Subcutaneous adipose tissue (tissue), 4 donors: ENCODE results near the gene APMAP. TPM values are rescaled to one million over a fixed set of nuclear protein-coding genes. Genes with fewer than 3 reads are reported as not detected.

Source experiments
- CTCF ChIP-seq: fragments of 450-650 bp; IDR thresholded peaks from one replicate; pipeline ENCODE4 v1.5.1; 2016; ENCODE audit warnings: low read depth, mild to moderate bottlenecking, control low read depth, antibody characterized with exemption, moderate library complexity
- total RNA-seq, 4 donors: library from RNA; depleted of rRNA; stranded (reverse); fragments of >200 nt; gene quantifications; one replicate each; pipeline ENCODE4 v1.1.0, GENCODE V29; 2016

The APMAP gene
- total RNA-seq, 4 donors from 2014 or later, result 63.4 to 325 (median 240) TPM

GRCh38 chr20:24977336-24977735 is 15.2 kb downstream of the APMAP start:
- no peak for TF ChIP-seq CTCF

- TF ChIP-seq CTCF, result no peak
Observed at GRCh38 chr20:24972341-24972740, 20.2 kb downstream of the APMAP start.

GRCh38 chr20:24971376-24972101 is 21.0 kb downstream of the APMAP start:
- TF ChIP-seq CTCF, result no peak

- TF ChIP-seq CTCF, result no peak
Observed at GRCh38 chr20:24970754-24971153, 21.8 kb downstream of the APMAP start.

GRCh38 chr20:24970030-24970553 is 22.5 kb downstream of the APMAP start:
- no peak for TF ChIP-seq CTCF

GRCh38 chr20:24969186-24970029 is 23.1 kb downstream of the APMAP start:
- no peak for TF ChIP-seq CTCF

GRCh38 chr20:24968278-24968800 is 24.2 kb downstream of the APMAP start:
- TF ChIP-seq CTCF, result no peak
